Stimulated activated CD4-positive, alpha-beta T cell treated with anti-CD3 and anti-CD28 coated beads, Interleukin-1b, Interleukin-23, amount 100 ng/mL, for 1 hour (primary cell): ENCODE data around the gene DDRGK1.

Experiments used
- DNase-seq, 2 donors: peaks; one replicate each; pipeline ENCODE4 v3.0.0-alpha.2; 2020; ENCODE audit warnings: low read depth in 2 of 2

Gene DDRGK1

DNA sequence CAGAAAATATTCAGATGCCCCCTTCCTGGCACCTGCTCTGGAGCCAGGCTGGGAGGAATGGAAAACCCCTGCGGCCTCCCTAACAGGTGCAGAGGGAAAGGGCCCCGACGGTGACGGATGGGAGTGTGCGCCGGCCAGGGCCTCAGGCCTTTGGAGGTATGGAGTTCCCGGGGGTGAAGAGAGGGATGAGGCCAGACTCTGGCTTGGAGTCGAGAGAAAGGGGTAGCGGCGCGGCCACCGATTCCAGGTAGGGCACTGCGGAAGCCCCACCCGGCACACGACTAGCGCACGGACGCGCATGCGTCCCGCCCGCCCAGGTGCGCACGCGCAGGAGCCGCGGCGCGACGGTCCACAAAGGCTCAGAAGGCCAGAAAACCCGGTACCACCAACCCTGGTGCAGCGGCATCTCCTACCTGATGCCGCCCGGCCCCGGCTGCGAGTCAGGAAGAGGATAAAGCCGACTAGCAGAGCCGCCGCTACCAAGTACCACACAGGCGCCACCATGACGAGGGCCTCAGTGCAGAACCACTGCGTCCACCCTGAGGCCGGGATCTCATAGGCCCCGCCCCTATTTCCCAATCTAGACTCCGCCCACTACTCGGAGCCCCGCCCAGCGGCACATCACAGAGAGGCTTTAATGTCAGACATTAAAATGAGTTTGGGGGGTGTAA is at the start of gene DDRGK1:
Gene DDRGK1 (minus strand): TSS at position 559 of the 671 bp plus-strand sequence. CDS start 55 bp downstream, at position 504.
- peak; percentile 71 to 89 for DNase-seq

GRCh38 chr20:3251806-3252205 is 47.3 kb upstream of the DDRGK1 start:
- DNase-seq, result no peak

DNA sequence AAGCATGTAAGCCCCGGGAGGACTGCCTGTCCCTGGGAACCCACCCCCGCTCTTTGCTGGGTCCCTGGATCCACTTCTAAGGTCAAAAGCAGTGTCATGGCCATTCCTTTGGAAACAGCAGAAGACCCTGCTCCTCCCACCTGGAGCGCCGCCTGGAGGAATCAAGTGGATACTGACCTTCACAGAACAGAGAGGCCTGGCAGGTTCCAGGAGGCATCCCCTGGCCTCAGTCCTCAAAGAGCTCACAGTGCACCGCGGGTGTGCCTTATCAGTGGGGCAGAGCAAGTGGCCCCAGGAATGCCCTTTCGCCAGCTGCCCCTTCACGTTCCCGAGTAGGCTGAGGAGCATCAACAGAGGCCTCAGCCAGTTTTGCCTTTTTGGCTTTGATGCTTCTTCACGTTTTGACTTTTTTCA is 45.6 kb upstream of the DDRGK1 start:
- DNase-seq, result no peak

DNA sequence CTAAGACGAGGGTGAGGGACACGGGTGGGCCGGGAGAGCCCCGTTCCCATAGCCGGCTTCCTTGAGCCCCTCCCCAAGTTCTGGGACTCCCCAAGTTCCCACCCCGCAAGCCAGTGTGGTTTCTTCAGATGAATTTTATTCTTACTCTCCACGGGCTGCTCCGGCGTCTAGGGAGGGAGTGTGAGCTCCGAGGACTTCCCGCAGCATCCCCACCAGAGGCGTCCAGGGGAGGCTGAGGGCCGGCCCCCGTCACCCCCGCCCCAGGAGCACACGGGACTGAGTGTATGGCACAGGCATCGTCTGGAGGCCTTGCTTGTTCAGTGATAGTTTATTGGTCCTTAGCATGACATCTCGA is 44.5 kb upstream of the DDRGK1 start:
- DNase-seq, result no peak

GRCh38 chr20:3248167-3248992 is 43.9 kb upstream of the DDRGK1 start:
- DNase-seq, result no peak

DNA sequence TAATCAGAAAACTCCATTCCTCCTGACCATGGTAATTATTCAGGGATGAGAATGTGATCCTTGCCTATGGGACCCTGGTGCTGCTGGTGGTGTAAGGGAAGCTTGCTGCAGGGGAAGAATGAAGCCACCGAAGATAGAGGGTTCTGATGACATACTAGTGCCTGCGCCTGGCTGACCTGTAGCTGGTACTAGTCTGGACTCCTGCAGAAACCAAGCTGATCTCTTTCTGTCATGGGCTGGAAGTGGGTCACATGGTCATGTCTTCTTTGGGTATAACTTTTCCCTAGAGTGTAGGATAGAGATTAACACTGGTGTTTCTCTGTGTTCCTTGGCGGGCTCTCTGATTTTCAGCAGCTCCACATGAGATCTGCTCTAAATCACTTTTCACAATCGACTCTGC is 43.2 kb upstream of the DDRGK1 start:
- no peak for DNase-seq

GRCh38 chr20:3246682-3247081 is 42.2 kb upstream of the DDRGK1 start:
- no peak for DNase-seq

DNA sequence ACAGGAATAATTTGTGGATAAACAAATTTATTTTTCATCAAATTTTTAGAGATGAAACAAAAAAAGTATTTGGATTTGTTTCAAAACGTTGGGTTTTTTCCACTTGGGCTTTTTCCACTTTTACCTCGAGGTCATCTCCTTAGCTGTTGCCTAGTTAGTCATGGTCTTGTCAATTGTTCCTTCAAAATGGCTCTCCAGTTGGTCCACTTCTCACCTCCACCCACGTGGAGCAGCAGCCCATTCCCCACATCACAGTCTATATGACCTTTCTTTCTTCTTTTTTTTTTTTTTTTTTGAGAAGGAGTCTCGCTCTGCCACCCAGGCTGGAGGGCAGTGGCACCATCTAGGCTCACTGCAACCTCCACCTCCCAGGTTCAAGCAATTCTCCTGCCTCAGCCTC is 41.2 kb upstream of the DDRGK1 start:
- no peak for DNase-seq

DNA sequence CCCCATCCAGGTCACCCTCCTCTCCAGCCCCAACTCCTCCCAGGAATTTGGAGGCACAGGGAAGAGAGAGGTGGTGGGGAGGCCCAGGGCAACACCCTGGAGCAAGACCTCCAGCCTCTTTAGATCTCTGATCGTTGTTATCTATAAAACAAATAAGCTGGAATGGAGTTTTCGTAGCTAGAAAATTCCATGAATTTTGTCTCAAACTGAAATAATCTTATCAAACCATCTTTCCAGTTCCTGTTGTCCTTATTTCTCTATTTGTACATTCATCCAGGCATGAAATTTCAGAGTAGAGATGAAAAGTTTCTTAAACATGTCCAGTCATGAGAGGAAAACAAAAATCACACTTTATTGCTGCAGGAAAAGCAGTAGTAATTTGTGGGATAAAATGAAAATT is 40.7 kb upstream of the DDRGK1 start:
- DNase-seq, result no peak

DNA sequence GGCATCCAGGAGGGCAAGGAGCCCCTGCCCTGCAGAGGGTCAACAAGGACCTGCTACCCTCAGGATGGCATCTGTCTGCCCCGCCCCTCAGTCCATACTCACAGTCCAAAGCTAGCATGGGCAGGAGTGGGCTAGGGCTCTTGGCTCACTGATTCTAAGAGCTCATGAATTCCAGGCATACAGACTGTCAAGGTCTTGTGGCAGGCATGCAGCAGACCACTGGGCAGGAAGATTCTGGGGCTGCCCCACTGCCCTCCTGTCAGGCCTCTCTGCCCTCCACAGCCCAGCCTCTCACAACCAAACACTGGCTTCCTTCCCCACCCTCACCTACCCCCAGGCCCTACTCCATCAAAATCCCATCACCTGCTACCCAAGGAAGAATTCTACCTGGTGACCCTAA is 40.1 kb upstream of the DDRGK1 start:
- no peak for DNase-seq

GRCh38 chr20:3243718-3244358 is 39.4 kb upstream of the DDRGK1 start:
- no peak for DNase-seq

DNA sequence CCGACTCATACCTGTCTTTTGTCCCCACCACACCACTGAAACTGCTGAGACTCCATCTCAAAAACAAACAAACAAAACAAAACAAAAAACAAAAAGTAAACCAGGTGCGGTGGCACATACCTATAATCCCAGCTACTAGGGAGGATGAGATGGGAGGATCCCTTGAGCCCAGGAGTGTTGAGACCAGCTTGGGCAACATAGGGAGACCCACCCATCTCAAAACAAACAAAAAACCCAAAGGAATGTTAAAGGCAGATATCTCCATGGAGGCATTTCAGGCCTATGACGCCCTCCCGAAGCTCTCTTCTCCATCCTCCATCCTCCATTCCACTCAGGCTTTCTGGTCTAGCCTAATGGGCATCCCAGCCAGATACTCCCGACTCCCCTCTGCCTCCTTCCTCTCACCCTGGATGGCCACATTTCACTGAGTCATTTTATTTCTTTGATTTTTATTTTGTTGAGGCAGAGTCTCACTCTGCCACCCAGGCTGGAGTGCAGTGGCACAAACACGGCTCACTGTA is 37.8 kb upstream of the DDRGK1 start:
- no peak for DNase-seq

DNA sequence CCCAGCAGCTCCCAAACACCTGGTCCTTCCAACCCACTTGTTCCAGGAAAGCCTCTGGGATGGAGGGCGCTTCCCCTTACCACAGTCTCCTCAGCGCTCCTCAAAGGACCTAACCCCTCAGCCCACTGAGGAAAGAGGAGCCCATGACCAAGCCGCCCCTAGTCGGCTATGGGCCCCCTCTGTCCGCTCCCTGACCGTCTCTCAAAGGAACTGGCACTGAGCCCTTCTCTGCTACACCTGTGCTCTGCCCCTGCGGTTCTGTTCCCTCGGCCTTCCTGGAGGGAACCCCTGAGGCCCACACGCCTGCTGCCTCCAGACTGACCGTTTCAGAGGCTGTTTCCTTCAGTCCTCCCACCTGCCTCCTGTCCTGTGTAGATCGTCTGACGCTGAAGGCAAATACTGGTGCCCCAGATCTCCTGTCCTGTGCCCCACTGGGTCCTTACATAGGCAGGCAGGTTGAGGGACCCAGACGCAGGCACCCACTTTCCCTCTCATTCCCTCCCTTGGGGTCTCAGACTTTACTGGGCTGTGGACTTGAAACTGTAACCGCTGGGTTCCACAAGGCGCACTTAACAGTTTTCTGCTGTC is 36.4 kb upstream of the DDRGK1 start:
- no peak for DNase-seq

GRCh38 chr20:3239867-3240775 is 35.6 kb upstream of the DDRGK1 start:
- DNase-seq, result no peak

- no peak for DNase-seq
Measured at GRCh38 chr20:3239026-3239866, 34.8 kb upstream of the DDRGK1 start, which contains the start of gene SLC4A11. Gene SLC4A11 (minus strand): TSS chr20:3239190. CDS start chr20:3239137, 53 bp downstream.

GRCh38 chr20:3238616-3239025 is 34.1 kb upstream of the DDRGK1 start:
- DNase-seq, result no peak

GRCh38 chr20:3237958-3238615 is 33.6 kb upstream of the DDRGK1 start:
- DNase-seq, result no peak

GRCh38 chr20:3237011-3237957 is 32.8 kb upstream of the DDRGK1 start:
- no peak for DNase-seq
